NCI-H1417 treated with DMSO at 0.1 percent for 48 hours (cell line): ENCODE data around the gene TRIP4.
"Not testable (repeated sequence)": the region's sequence is repeated elsewhere in the genome, so short reads cannot be mapped to it uniquely, and the experiment has no call there.

Experiments used
- DNase-seq: peaks from one replicate; lab custom pipeline; 2025; lab: John Stamatoyannopoulos, UW

The TRIP4 gene

GRCh38 chr15:64490598-64491259 lies 103.1 kb downstream of the TRIP4 start:
- DNase-seq, result no peak

GRCh38 chr15:64493641-64494040 lies 106.0 kb downstream of the TRIP4 start:
- no peak for DNase-seq

DNA sequence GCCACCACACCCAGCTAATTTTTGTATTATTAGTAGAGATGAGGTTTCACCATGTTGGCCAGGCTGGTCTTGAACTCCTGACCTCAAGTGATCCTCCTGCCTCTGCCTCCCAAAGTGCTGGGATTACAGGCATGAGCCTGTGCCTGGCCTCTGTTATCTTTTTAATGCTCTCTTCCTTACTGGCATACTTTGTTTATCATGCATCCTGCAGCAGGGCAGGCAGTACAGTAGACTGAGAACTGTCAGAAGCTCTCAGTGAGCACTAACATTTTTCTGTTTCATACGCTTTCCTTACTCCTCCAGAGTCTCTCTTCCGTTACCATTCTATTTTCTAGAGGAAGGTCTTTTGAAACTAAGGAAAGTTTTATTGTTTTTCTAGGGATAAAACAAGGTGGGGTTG lies 108.3 kb downstream of the TRIP4 start:
- not testable (repeated sequence) for DNase-seq

- no peak for DNase-seq
These were observed 113.2 kb downstream of the TRIP4 start for GRCh38 chr15:64500695-64501395.

DNA sequence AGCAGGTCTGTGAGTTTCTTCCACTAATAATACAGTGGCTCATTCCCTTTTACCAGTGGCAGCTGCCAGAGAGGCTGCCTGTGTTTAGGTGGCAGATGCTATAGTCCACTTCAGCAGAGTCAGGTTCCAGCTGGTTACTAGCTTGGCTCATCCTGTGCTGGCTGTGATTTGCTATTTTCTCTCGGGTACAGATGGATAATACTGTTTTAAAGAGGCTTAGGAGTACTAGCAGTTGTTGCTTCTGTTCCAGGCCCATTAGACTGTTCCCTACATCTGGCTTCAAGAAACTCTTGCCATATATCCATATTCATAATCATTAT lies 113.7 kb downstream of the TRIP4 start:
- DNase-seq, result no peak

GRCh38 chr15:64502151-64502550 lies 114.5 kb downstream of the TRIP4 start:
- no peak for DNase-seq

DNA sequence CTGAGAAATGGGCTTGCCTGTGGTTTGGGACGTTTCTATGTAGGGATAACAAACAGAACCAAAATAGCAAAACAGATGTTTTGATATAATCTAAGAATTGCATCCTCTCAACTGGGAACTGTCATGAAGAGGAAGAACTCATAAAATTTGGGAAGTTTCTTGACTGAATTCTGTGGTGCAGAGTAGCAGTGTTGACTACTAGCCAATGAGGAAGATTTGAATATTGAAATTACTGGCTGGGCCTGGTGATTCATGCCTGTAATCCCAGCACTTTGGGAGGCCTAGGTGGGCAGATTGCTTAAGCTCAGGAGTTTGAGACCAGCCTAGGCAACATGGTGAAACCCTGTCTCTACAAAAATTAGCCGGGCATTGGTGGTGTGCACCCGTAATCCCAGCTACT lies 114.9 kb downstream of the TRIP4 start:
- DNase-seq, result no peak

GRCh38 chr15:64503197-64503596 lies 115.6 kb downstream of the TRIP4 start:
- no peak for DNase-seq

- no peak for DNase-seq
These were observed 116.0 kb downstream of the TRIP4 start for GRCh38 chr15:64503640-64504039.
